Activated CD8-positive, alpha-beta memory T cell treated with anti-CD3 and anti-CD28 coated beads, Interleukin-2, amount 50 U/mL, for 24 hours (primary cell): ENCODE measurements around the gene INPP5K.
"Not testable (repeated sequence)": the region's sequence is repeated elsewhere in the genome, so short reads cannot be mapped to it uniquely, and the experiment has no call there.

ENCODE experiments used
- DNase-seq: peaks from one replicate; pipeline ENCODE4 v3.0.0-alpha.2; 2020; ENCODE audit errors: extremely low read depth

Gene INPP5K

DNA sequence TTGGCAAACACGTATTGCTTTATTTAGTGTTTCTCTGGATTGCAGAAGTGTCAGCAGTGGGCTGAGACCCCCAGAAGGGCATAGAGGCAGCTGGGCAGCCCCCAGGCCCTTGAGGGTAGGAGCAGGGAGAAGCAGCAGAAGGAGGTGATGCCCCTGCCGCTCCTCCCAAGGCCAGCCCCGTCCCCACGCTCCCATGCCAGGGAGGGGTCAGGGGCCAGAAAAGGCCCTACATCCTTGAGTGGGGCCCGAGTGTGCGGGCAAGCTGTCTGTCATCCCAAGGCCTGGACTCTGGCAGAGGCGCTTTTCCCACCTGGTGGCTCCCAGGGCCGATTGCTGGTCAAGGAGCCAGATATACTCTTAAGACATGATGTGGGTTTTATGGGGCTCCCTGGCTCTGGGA lies 52.2 kb downstream of the INPP5K start:
- DNase-seq = no peak

DNA sequence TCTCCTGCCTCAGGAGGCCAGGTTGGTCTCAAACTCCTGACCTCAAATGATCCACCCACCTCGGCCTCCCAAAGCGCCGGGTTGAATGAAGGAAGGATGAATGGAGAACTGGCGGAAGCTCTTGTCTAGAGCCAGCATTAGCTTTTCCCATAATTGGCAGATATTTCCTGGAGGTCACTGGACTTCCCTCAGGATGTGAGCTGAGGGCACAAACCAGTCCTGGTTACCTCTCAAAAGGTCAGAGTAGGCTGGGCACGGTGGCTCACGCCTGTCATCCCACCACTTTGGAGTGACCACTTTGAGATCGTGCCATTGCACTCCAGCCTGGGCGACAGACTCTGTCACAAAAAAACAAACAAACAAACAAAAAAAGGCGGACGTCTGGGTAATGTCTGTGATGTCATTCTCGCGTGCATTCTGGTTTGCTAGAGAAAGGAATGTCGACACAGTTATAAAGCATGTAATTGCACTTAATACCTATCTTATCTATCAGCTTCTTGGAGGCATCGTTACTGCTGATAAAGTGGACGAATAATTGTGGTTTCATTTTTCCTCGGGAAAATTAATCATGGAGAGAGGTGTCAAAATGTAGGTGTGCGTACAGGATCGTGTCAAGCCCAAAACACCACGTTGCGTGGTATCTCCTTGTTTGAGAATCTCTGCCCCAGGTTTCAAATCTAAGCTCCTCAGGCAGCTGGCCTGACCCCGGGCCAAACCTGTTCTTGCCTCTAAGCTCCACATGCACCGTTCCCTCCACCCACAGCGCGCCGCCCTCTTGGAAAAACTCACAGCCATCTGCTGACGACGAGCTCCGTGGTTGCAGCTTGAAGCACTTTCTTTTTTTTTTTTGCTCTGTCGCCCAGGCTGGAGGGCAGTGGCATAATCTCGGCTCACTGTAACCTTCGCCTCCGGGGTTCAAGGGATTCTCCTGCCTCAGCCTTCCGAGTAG lies 54.0 kb downstream of the INPP5K start:
- DNase-seq = no peak

DNA sequence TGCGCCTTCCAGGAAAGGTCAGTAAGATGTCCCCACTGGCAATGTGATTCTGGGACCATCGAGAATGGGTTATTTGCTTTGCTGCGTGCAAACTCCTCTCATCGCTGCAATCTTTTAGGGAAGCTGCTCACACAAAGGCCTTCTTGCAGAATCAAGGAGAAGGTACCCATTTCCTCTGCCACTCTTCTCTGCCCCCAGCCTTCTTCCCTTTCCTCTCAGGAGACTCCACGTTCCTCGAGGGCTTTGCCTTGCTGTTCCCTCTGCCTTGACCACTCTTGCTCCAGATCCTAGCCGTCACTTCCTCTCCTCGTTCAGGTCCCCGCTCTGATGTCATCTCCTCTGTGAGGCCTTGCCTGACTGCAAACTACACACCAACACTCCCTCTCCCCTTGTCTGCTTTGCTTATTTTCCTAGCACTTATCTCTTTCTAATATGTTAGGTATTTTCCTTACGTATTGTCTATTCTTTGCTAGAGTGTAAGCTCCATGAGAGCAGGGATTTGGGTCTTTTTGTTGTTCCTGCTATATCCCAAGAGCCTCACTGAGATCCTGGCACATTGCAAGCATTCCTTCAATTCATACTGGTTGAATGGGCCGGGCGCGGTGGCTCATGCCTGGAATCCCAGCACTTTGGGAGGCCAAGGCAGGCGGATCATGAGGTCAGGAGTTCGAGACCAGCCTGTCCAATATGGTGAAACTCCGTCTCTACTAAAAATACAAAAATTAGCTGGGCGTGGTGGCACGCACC lies 55.0 kb downstream of the INPP5K start:
- no peak for DNase-seq

- DNase-seq = no peak
Observed at GRCh38 chr17:1460233-1460632, 56.2 kb downstream of the INPP5K start.

- DNase-seq = peak; percentile 88
Observed at GRCh38 chr17:1455797-1456599, 60.4 kb downstream of the INPP5K start, which contains the start of gene CRK. TSS of gene CRK (minus strand) at chr17:1456232. CDS start at chr17:1456117, 115 bp downstream.

DNA sequence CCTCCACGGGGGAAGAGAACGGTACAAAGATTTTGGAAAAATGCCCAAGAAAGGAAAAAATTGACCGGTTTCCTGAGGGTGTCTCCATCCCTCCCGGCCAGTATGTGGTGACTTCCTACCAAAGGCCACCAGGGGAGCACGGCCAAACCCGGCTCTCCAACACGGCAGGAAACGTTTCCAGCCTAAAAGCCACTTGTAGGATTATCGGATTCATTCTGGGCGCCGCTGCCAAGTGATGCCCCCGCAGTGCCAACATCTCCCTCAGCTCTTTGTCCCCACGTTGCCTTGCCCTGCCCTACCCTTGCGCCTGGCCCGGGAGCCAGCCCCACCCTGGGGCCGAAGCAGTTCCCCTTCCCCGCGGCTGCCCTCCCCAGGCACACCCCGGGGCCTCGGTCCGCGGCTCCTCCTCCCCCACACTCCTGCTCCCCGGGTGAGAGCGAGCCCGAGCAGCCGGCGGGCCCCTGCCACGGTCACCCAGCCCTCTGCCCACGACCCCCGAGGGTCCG lies 61.1 kb downstream of the INPP5K start:
- DNase-seq = no peak

DNA sequence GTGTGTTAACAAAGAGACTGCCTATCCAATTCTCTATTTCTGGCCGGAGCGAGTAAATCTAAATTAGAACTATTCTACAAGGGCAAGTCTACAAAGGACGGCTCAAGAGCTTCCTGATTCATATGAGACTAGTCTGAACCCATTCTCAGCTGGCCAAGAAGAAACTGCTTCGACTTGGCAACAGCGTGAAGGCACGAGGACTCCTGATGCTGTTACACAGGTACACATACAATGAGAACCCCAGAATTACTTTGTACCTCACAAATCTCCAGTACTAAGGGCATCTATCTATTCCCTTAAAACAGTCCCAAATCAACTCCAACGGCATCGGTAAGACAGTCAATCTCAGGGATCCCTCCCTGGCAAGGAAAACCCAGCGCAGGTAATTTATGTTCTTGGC lies 61.9 kb downstream of the INPP5K start:
- no peak for DNase-seq

- DNase-seq = not testable (repeated sequence)
Observed at GRCh38 chr17:1453694-1454093, 62.7 kb downstream of the INPP5K start.

DNA sequence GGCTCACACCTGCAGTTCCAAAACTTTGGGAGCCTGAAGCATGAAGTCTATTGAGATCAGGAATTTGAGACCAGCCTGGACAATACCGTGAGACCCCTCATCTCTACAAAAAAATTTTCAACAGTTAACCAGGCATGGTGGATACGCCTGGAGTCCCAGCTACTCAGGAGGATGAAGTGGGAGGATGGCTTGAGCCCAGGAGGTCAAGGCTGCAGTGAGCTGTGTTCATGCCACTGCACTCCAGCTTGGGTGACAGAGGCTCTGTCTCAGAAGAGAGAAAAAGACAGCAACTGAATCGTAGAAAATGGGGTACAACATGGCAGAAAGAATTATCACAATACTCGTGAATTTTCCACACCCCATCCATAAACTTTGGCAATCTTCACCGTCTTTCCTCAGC lies 63.6 kb downstream of the INPP5K start:
- no peak for DNase-seq

DNA sequence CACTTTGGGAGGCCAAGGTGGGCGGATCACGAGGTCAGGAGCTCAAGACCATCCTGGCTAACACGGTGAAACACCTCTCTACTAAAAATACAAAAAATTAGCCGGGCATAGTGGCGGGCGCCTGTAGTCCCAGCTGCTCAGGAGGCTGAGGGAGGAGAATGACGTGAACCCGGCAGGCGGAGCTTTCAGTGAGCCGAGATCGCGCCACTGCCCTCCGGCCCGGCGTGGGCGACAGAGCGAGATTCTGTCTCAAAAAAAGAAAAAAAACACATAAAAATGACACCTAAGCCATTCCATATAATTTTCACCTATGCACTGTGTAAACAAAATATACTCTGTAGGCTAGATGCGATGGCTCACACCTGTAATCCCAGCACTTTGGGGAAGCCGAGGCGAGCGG lies 66.2 kb downstream of the INPP5K start:
- DNase-seq = not testable (repeated sequence)

GRCh38 chr17:1449412-1449967 lies 66.9 kb downstream of the INPP5K start:
- no peak for DNase-seq

DNA sequence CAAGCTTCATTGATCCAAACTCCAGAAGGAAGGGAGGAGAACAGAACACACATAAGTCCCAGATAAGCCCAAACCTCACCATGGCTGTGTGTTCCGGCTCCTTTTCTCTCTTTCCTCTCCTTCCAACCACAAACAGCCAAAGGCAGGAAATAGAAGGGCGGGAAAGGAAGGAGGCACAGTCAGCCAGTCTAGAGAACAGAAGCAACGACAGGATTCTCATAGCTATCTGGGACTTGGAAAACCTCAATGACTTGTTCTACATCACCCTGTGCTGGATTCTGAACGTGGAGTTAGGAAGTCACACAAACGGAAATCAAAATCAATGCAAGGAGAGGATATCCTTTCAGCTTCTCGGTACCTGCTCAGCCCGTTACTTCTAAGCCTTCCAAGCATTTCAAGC lies 69.4 kb downstream of the INPP5K start:
- no peak for DNase-seq

- DNase-seq = no peak
Observed at GRCh38 chr17:1446201-1446600, 70.2 kb downstream of the INPP5K start.

DNA sequence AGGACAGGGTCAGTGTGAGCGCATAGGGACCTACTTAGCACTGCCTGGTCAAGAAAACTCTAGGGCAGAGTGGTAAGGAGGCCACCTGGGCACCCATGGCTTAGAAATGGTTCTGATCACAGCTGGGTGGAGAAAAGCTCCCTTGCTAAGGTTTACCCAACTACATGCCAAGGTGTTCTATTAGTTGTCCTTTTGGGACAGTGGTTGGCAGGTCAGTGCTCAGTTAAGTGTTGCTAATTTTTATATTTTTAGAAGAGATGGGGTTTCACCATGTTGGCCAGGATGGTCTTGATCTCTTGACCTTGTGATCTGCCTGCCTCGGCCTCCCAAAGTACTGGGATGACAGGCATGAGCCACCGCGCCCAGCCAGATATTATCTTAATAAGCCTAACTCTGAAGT lies 70.7 kb downstream of the INPP5K start:
- not testable (repeated sequence) for DNase-seq
